K562 (cell line): ENCODE data around the gene PLAC1. TPM values are rescaled to one million over a fixed set of nuclear protein-coding genes. Genes with fewer than 3 reads are reported as not detected.

Experiments used
- ATAC-seq: fragments of 200-7000 bp; cut with Tn5 transposase; 3 replicates; pipeline ENCODE4 v1.9.1; 2020; ENCODE audit warnings: moderate library complexity
- BruUV-seq: library from RNA; stranded (reverse); fragments of 400-500 nt; replicated peaks from 2 replicates; lab custom pipeline; 2021; lab: Mats Ljungman, UMichigan
- CTCF ChIA-PET: fragments of 300-600 bp; formaldehyde crosslinking; extraction: SDS; loops from one replicate; lab custom pipeline; 2021; ENCODE audit warnings: low intra/inter-chr PET ratio; lab: Yijun Ruan, JAX
- POLR2A ChIA-PET: fragments of 300-600, 350-650 bp; sonication (Branson Sonifier 250); formaldehyde crosslinking; extraction: SDS; loops from one replicate; lab custom pipeline; 2021; ENCODE audit warnings: antibody characterized with exemption, inconsistent platforms; lab: Yijun Ruan, JAX
- DNase-seq, 4 experiments: peaks; one replicate each; pipeline versions ENCODE4 v3.0.0 to v3.0.0-alpha.2; 2011 to 2018; ENCODE audit warnings: low spot score in 3 of 4, mixed read lengths in 3 of 4; ENCODE audit errors: extremely low read depth in 1 of 4
- FAIRE-seq: peaks from 2 replicates; lab custom pipeline; 2011; peaks lifted over from hg19 to GRCh38; lab: Jason Lieb, UNC
- H2AFZ ChIP-seq: 2 replicates; pipeline ENCODE4 v1.6.0; 2011; ENCODE audit warnings: low read depth, low read length, control low read depth, inconsistent platforms
- H3K27ac ChIP-seq: fragments of 200-600 bp; 3 replicates; pipeline ENCODE4 v1.8.0; 2011; ENCODE audit warnings: low read depth, mild to moderate bottlenecking, control low read depth, inconsistent platforms, low read length, moderate library complexity, mixed read lengths; ENCODE audit errors: extremely low read depth
- H3K27me3 ChIP-seq, 2 experiments: fragments of 300-600 bp in 1 of 2; 2 replicates in 1 of 2; 3 replicates in 1 of 2; pipeline versions ENCODE4 v1.6.0 to v1.8.0; 2011; ENCODE audit warnings: inconsistent platforms in 2 of 2, low read length in 2 of 2, mild to moderate bottlenecking in 1 of 2, mixed read lengths in 1 of 2, moderate library complexity in 1 of 2; ENCODE audit not compliant: control insufficient read depth in 2 of 2, insufficient read depth in 2 of 2
- H3K36me3 ChIP-seq: fragments of 300-600 bp; 3 replicates; pipeline ENCODE4 v1.8.0; 2011; ENCODE audit warnings: mild to moderate bottlenecking, low read length, inconsistent platforms; ENCODE audit not compliant: control insufficient read depth, insufficient read depth
- H3K4me1 ChIP-seq, 2 experiments: fragments of 200-600 bp in 1 of 2; replicated peaks in 1 of 2; 2 replicates in 1 of 2; 3 replicates in 1 of 2; pipeline versions ENCODE4 v1.5.1 to v1.8.0; 2011; ENCODE audit warnings: inconsistent platforms in 2 of 2, low read length in 2 of 2, mild to moderate bottlenecking in 1 of 2, mixed read lengths in 1 of 2, moderate library complexity in 1 of 2; ENCODE audit not compliant: control insufficient read depth in 2 of 2, insufficient read depth in 2 of 2
- H3K4me2 ChIP-seq: 2 replicates; pipeline ENCODE4 v1.6.1; 2011; ENCODE audit warnings: low read length, control low read depth, inconsistent platforms, mixed read lengths; ENCODE audit not compliant: insufficient read depth
- H3K4me3 ChIP-seq: fragments of 200-600 bp; sonication (generic), shearing (Covaris generic); 2 replicates; pipeline ENCODE4 v1.5.1; 2016; ENCODE audit warnings: control low read depth, inconsistent platforms
- H3K79me2 ChIP-seq: fragments of 200-600 bp; 3 replicates; pipeline ENCODE4 v1.8.0; 2011; ENCODE audit warnings: low read length, inconsistent platforms; ENCODE audit not compliant: control insufficient read depth, insufficient read depth
- H3K9ac ChIP-seq, 2 experiments: 2 replicates each; pipeline versions ENCODE4 v1.6.0 to v1.6.1; 2011; ENCODE audit warnings: low read depth in 2 of 2, low read length in 2 of 2, control low read depth in 1 of 2, inconsistent platforms in 1 of 2, mild to moderate bottlenecking in 1 of 2, mixed read lengths in 1 of 2; ENCODE audit not compliant: insufficient read depth in 1 of 2
- H3K9me1 ChIP-seq: one replicate; pipeline ENCODE4 v1.6.0; 2011; ENCODE audit warnings: inconsistent platforms, mild to moderate bottlenecking, low read length, moderate library complexity; ENCODE audit not compliant: control insufficient read depth, insufficient read depth
- H3K9me3 ChIP-seq: replicated peaks from 2 replicates; pipeline ENCODE4 v1.5.1; 2011; ENCODE audit warnings: low read depth, low read length, inconsistent platforms; ENCODE audit not compliant: control insufficient read depth, insufficient read depth
- H4K20me1 ChIP-seq: replicated peaks from 2 replicates; pipeline ENCODE4 v1.6.1; 2011; ENCODE audit warnings: low read length, inconsistent platforms, mixed read lengths; ENCODE audit not compliant: control insufficient read depth, insufficient read depth
- BCOR ChIP-seq: fragments of 450-650 bp; IDR thresholded peaks from 2 replicates; pipeline ENCODE4 v1.6.1; 2016
- COPS2 ChIP-seq: fragments of 450-650 bp; conservative IDR thresholded peaks from 2 replicates; pipeline ENCODE4 v1.6.1; 2016; ENCODE audit warnings: mild to moderate bottlenecking, moderate library complexity
- CSDE1 ChIP-seq, 2 experiments: fragments of 450-650 bp; IDR thresholded peaks; 2 replicates each; pipeline ENCODE4 v1.6.1; 2016; ENCODE audit warnings: mild to moderate bottlenecking in 1 of 2
- JUN ChIP-seq, 2 experiments: sonication (generic) in 1 of 2; formaldehyde crosslinking in 1 of 2; IDR thresholded peaks; 2 replicates each; pipeline versions ENCODE4 v1.6.1 to v1.8.0; 2012 to 2022; ENCODE audit warnings: borderline replicate concordance in 2 of 2, mild to moderate bottlenecking in 2 of 2, improper control_type of control experiment in 1 of 2, low read depth in 1 of 2, low read length in 1 of 2, missing genetic modification reagents in 1 of 2
- KHSRP ChIP-seq: fragments of 450-650 bp; IDR thresholded peaks from 2 replicates; pipeline ENCODE4 v1.6.1; 2017
- L3MBTL2 ChIP-seq: fragments of 450-650 bp; IDR thresholded peaks from 2 replicates; pipeline ENCODE4 v1.6.1; 2016; ENCODE audit warnings: mild to moderate bottlenecking, moderate library complexity
- LCOR ChIP-seq: sonication (generic); formaldehyde crosslinking; IDR thresholded peaks from 2 replicates; pipeline ENCODE4 v1.8.0; 2022; ENCODE audit warnings: mild to moderate bottlenecking, missing genetic modification reagents
- MED1 ChIP-seq: sonication (generic); formaldehyde crosslinking; IDR thresholded peaks from 2 replicates; pipeline ENCODE4 v1.8.1; 2023; ENCODE audit warnings: missing genetic modification reagents, borderline replicate concordance
- MTA1 ChIP-seq: fragments of 450-650 bp; IDR thresholded peaks from 2 replicates; pipeline ENCODE4 v1.6.1; 2017; ENCODE audit warnings: borderline replicate concordance
- NFATC3 ChIP-seq: fragments of 450-650 bp; IDR thresholded peaks from 2 replicates; pipeline ENCODE4 v1.6.1; 2017; ENCODE audit warnings: mild to moderate bottlenecking
- SMARCE1 ChIP-seq: fragments of 450-650 bp; IDR thresholded peaks from 2 replicates; pipeline ENCODE4 v1.7.1; 2016; ENCODE audit warnings: mild to moderate bottlenecking
- ZNF124 ChIP-seq: sonication (generic); formaldehyde crosslinking; IDR thresholded peaks from 2 replicates; pipeline ENCODE4 v1.8.1; 2022; ENCODE audit warnings: missing genetic modification reagents
- ZNF134 ChIP-seq: fragments of 250-450 bp; sonication (Bioruptor Pico); conservative IDR thresholded peaks from 2 replicates; pipeline ENCODE4 v1.4.0; 2020
- WGBS: fragments of 100-300 bp; shearing (Covaris generic); methylation state at CpG from one replicate; pipeline ENCODE4 v1.1.6; 2016; ENCODE audit warnings: low coverage, mixed read lengths; ENCODE audit not compliant: insufficient coverage; ENCODE audit errors: missing lambda C conversion rate; 5-methylcytosine and 5-hydroxymethylcytosine counted together
- in situ Hi-C: fragments of 300-500 bp; cut with MboI; formaldehyde crosslinking; loops from 4 replicates; pipeline ENCODE4 v1.15.0; 2018; ENCODE audit warnings: inconsistent platforms, mixed read lengths
- intact Hi-C: fragments of 100-400 bp; cut with micrococcal nuclease; formaldehyde crosslinking; loops from 2 replicates; pipeline ENCODE4 v1.14.2; 2022
- polyA plus RNA-seq, 8 experiments: library from polyadenylated mRNA; depleted of rRNA in 4 of 8; stranded (reverse) in 5 of 8; unstranded in 3 of 8; fragments of >200 nt; fragmentation: Nextera tagmentation in 2 of 8; fragmentation: Illumina TruSeq in 1 of 8; extraction: Ambion mirVana in 2 of 8; extraction: Trizol in 1 of 8; gene quantifications; 2 replicates each; pipeline versions ENCODE4 v1.2.1 to v1.2.3, GENCODE V29; 2011 to 2014; ENCODE audit warnings: inconsistent platforms in 1 of 8, missing spikeins in 1 of 8
- total RNA-seq, 7 experiments: library from RNA; depleted of rRNA in 6 of 7; stranded (reverse); fragments of >200 nt in 6 of 7; fragmentation: Illumina TruSeq in 2 of 7; extraction: Trizol in 2 of 7; gene quantifications; 2 replicates each; pipeline versions ENCODE4 v1.2.1 to v1.2.3, GENCODE V29; 2011 to 2021; ENCODE audit warnings: low replicate concordance in 1 of 7

Gene PLAC1
- total and polyA plus RNA-seq, 9 of the 15 experiments (the other 6 are each of a cell fraction or from before 2014, with no cell fraction given) = 0.82 to 9.1 (median 1.7) TPM

GRCh38 chrX:134631426-134632346 is 26.6 kb downstream of the PLAC1 start (continued):
- TF ChIP-seq COPS2 (no peak), BCOR (no peak), KHSRP (no peak), MTA1 (no peak), JUN (IDR thresholded peaks at IDR 0.05; ENCODE audit: borderline replicate concordance, low read depth, low read length) (no peak), JUN (CRISPR knock-in tag; IDR thresholded peaks at IDR 0.05; ENCODE audit: borderline replicate concordance) (no peak), ZNF134 (no peak), ZNF124 (CRISPR knock-in tag) (no peak), NFATC3 (no peak), MED1 (CRISPR knock-in tag) (no peak), CSDE1 (IDR thresholded peaks at IDR 0.05) (no peak), LCOR (CRISPR knock-in tag) (no peak)

- 10% methylated on average over 1 of the region's 1 CpG for WGBS
- Histone ChIP-seq H3K36me3 (no peaks in the 10 kb centered on the region), H3K27me3 (no peaks in the 10 kb centered on the region; a peak in 1 of 5 replicates), H3K9me1 (no peaks in the 10 kb centered on the region), H3K4me2 (no peak overlapping the region), H4K20me1 (no peaks in the 10 kb centered on the region), H3K4me1 (peaks cover 0 to 2% of the 10 kb centered on the region in 2 experiments; a peak in 2 of 5 replicates), H3K9me3 (no peaks in the 10 kb centered on the region), H3K27ac (no peak overlapping the region), H2AFZ (no peak overlapping the region), H3K79me2 (no peaks in the 10 kb centered on the region), H3K4me3 (no peak overlapping the region), H3K9ac (no peak overlapping the region)
- intact Hi-C loops (no loop called here), in situ Hi-C loops (no loop called here)
- no peak for TF ChIP-seq L3MBTL2
- TF ChIP-seq SMARCE1 = no peak
- ChIA-PET POLR2A (interaction anchor here (1.1 kb wide), 1 partner anchor 10 kb away, joined by 3 read pairs; no protein-coding TSS in a partner anchor), CTCF (no interaction called here)
- no TSS peak for BruUV-seq
- DNase-seq (no peak), FAIRE-seq (no peak), ATAC-seq (no peak)
Observed at GRCh38 chrX:134628663-134629062, 29.6 kb downstream of the PLAC1 start.
